Fibroblast of villous mesenchyme (primary cell): ENCODE data around the gene KLK1. TPM values are rescaled to one million over a fixed set of nuclear protein-coding genes. Genes with fewer than 3 reads are reported as not detected.

Experiments used
- DNase-seq: peaks from one replicate; pipeline ENCODE4 v3.0.0-alpha.2; 2010; ENCODE audit warnings: low read depth
- H3K4me3 ChIP-seq: 2 replicates; pipeline ENCODE4 v1.5.1; 2011; ENCODE audit warnings: low read depth, mild to moderate bottlenecking, low read length
- total RNA-seq: library from RNA; depleted of rRNA; stranded (reverse); fragments of >200 nt; gene quantifications from 2 replicates; pipeline ENCODE4 v1.2.3, GENCODE V29; 2012
- TF ChIP-seq, protein P1 (sequence below): IDR thresholded peaks from 2 replicates; pipeline ENCODE4 v1.5.1; 2012; ENCODE audit warnings: low read depth, mild to moderate bottlenecking, low read length; ENCODE audit not compliant: insufficient read depth

The KLK1 gene
- total RNA-seq, 1 donor, result not detected

DNA sequence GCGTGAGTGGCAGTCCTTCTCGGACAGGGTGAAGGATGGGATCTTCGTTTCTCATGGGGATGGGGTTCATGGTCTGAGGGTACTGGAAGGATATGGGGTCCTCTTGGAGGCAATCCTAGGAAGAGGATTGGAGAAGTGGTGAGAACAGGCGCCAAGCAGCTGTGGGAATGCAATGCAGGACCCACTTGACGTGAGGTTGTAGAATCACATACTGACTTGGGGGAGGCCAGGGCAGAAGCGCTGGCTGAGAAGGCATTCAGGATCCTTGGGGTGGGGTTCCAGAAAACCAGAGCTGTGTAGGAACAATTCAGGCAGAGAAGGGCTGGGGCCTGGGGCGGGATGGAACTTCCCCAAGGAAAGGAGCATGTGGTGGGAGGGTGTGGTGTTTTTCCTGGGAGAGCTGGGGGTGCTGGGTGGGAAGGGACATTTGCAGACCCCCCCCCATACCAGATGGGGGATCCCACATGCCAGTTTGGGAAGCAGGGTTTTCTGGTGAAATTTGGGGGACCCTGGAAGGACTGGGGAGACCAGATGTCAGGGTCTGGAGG, 852 bp downstream of the KLK1 start:
- H3K4me3 ChIP-seq, result no peak overlapping the region
- DNase-seq, result no peak
- TF ChIP-seq, protein P1, sequence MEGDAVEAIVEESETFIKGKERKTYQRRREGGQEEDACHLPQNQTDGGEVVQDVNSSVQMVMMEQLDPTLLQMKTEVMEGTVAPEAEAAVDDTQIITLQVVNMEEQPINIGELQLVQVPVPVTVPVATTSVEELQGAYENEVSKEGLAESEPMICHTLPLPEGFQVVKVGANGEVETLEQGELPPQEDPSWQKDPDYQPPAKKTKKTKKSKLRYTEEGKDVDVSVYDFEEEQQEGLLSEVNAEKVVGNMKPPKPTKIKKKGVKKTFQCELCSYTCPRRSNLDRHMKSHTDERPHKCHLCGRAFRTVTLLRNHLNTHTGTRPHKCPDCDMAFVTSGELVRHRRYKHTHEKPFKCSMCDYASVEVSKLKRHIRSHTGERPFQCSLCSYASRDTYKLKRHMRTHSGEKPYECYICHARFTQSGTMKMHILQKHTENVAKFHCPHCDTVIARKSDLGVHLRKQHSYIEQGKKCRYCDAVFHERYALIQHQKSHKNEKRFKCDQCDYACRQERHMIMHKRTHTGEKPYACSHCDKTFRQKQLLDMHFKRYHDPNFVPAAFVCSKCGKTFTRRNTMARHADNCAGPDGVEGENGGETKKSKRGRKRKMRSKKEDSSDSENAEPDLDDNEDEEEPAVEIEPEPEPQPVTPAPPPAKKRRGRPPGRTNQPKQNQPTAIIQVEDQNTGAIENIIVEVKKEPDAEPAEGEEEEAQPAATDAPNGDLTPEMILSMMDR, result no peak

DNA sequence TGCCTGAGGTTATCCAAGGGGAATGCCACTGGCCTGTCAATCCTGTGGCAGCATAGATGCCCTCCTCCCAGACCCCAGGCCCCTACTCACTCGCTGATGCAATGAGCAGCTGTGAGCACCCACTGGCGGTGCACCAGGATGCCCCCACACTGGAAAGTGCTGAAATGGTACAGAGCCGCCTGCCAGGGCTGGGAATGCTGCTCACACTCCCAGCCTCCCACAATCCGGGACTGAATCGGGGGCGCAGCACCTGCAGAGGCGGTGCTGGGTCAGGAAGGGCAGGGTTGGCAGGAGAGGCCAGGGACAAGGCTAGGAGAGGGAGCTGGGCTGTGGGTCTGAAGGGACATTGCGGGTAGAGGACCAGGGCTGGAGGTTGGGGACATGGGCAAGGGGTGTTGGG, 2.0 kb downstream of the KLK1 start:
- TF ChIP-seq, protein P1, result no peak
- no peak overlapping the region for H3K4me3 ChIP-seq
- DNase-seq, result no peak

DNA sequence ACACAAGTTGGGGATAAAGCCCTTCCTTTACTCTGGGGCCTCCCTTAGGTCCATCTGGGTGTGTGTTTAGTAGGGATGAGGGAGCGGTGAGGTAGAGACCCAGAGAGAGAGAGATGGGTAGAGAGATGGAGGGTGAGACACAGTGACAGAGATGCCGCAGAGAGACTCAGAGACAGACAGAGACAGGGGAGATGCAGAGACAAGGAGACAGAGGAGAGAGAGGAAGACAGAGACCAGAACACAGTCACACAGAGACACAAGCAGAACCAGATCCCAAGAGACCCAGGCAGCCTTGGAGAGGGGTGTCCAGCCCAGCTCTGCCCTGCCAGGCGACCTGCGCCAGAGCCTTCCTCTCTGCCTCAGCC, 2.4 kb downstream of the KLK1 start:
- H3K4me3 ChIP-seq, result no peak overlapping the region
- TF ChIP-seq, protein P1, result no peak
- no peak for DNase-seq

DNA sequence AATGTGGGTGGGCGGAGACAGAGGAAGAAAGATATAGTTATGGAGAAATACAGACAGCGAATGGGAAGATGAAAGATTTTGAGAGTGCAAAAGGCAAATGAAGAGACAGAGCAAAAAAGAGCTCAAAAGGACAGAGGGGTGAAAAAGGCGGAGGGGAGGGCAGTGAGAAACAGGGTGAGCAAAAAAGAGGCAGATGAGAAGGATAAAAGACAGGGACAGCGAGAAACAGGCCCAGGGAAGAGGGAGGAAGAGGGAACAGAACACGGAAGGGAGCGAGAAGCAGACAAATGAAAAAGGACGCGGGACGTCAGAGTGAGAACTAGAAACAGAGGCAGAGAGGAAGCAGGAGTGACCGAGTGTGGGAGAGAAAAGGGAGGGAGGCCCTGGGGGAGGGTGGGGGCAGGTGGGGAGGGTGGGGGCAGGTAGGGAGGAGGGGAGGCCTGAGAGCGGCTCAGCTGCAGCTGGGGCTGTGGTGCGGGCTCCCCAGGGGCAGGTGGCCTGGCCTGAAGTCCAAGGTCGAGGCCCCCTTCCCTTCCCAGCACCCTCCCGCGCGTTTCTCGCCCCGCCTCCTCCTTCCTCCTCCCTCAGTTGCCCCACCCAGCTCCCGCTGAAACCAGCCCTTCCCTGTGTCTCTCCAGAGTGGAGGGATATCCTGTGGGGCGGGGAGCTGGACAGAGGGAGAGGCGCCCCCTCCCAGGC, 2.9 kb downstream of the KLK1 start:
- TF ChIP-seq, protein P1, result no peak
- no peak overlapping the region for H3K4me3 ChIP-seq
- no peak for DNase-seq

DNA sequence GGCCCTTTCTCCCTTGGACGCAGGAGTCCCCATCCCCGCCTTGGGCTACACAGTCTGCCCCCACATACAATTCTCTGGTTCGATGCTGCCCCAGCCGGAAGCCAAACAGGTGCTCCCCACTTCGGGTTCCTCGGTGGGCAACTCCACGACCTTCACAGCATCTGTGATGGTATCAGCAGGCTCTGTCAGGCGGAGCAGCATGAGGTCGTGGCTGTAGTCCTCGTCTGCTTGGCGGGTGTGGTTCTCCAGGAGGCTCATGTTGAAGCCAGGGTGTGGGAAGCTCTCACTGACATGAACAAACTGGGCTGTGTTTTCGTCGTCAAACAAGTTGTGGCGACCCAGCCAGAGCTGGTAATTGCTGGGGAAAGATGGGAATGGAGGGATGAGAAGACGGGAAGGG, 3.5 kb downstream of the KLK1 start:
- TF ChIP-seq, protein P1, result no peak
- no peak overlapping the region for H3K4me3 ChIP-seq
- DNase-seq, result no peak

DNA sequence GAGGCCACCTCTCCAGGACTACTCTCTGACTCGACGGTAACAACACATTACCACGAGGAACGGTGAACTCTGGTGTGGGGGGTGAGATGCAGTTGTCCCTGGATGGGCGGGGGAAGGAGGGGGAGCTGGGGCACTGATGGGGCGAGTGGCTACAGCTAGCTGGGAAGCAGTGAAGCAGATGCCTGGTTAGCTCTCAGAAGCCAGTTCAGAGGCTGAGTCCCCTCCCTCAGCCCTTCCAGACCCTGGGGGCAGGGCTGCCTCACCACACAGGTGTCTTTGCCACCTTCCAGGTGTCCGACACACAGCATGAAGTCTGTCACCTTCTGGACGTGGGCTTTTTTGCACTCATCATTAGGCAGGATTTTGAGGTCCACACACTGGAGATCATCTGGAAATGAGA, 4.0 kb downstream of the KLK1 start:
- no peak overlapping the region for H3K4me3 ChIP-seq
- TF ChIP-seq, protein P1, result no peak
- no peak for DNase-seq
